HepG2 (cell line): Measurements from ENCODE around the gene CCDC91. TPM values are rescaled to one million over a fixed set of nuclear protein-coding genes. Genes with fewer than 3 reads are reported as not detected.

ENCODE experiments used
- ATAC-seq: fragments of 200-7000 bp; cut with Tn5 transposase; 3 replicates; pipeline ENCODE4 v1.9.1; 2020; ENCODE audit warnings: mild to moderate bottlenecking, moderate library complexity
- BruUV-seq: library from RNA; stranded (reverse); fragments of 400-500 nt; replicated peaks from 2 replicates; lab custom pipeline; 2021; lab: Mats Ljungman, UMichigan
- CTCF ChIA-PET: fragments of 300-600 bp; formaldehyde crosslinking; extraction: SDS; loops from one replicate; lab custom pipeline; 2021; ENCODE audit warnings: low total read pairs, inconsistent platforms, low intra/inter-chr PET ratio; lab: Yijun Ruan, JAX
- POLR2A ChIA-PET: fragments of 350-600 bp; sonication (Branson Sonifier 250); formaldehyde crosslinking; loops from one replicate; lab custom pipeline; 2020; ENCODE audit warnings: antibody characterized with exemption, inconsistent platforms; lab: Yijun Ruan, JAX
- DNase-seq: peaks from one replicate; pipeline ENCODE4 v3.0.0-alpha.2; 2015; ENCODE audit warnings: low spot score
- FAIRE-seq: peaks from 3 replicates; lab custom pipeline; 2011; peaks lifted over from hg19 to GRCh38; lab: Jason Lieb, UNC
- H2AFZ ChIP-seq: one replicate; pipeline ENCODE4 v1.6.1; 2011; ENCODE audit warnings: low read length, inconsistent platforms
- H3K27ac ChIP-seq: fragments of 300-600 bp; 3 replicates; pipeline ENCODE4 v1.8.0; 2011; ENCODE audit warnings: mixed run types, mild to moderate bottlenecking, mixed read lengths, low read length, inconsistent platforms; ENCODE audit not compliant: insufficient read depth; ENCODE audit errors: extremely low read length
- H3K27me3 ChIP-seq, 2 experiments: fragments of 200-600 bp in 1 of 2; 2 replicates in 1 of 2; 3 replicates in 1 of 2; pipeline versions ENCODE4 v1.6.0 to v1.8.0; 2011; ENCODE audit warnings: low read length in 2 of 2, mild to moderate bottlenecking in 2 of 2, moderate library complexity in 2 of 2, inconsistent platforms in 1 of 2; ENCODE audit not compliant: insufficient read depth in 2 of 2, control insufficient read depth in 1 of 2
- H3K36me3 ChIP-seq, 2 experiments: fragments of 200-600 bp in 1 of 2; replicated peaks in 1 of 2; 2 replicates in 1 of 2; 3 replicates in 1 of 2; pipeline versions ENCODE4 v1.5.1 to v1.8.0; 2011; ENCODE audit warnings: low read length in 2 of 2, inconsistent platforms in 1 of 2; ENCODE audit not compliant: insufficient read depth in 2 of 2, control insufficient read depth in 1 of 2
- H3K4me1 ChIP-seq: 2 replicates; pipeline ENCODE4 v1.5.1; 2012; ENCODE audit warnings: low read length, inconsistent platforms; ENCODE audit not compliant: insufficient read depth
- H3K4me2 ChIP-seq: 2 replicates; pipeline ENCODE4 v1.6.0; 2011; ENCODE audit warnings: low read depth, low read length, inconsistent platforms
- H3K4me3 ChIP-seq, 3 experiments: fragments of 200-600 bp in 1 of 3; sonication (generic), shearing (Covaris generic) in 1 of 3; replicated peaks in 1 of 3; 2 replicates each; pipeline ENCODE4 v1.5.1; 2011 to 2016; ENCODE audit warnings: low read length in 3 of 3, inconsistent platforms in 2 of 3, low read depth in 2 of 3, mild to moderate bottlenecking in 2 of 3, control low read depth in 1 of 3, mixed read lengths in 1 of 3; ENCODE audit not compliant: insufficient read depth in 1 of 3
- H3K79me2 ChIP-seq: one replicate; pipeline ENCODE4 v1.6.1; 2011; ENCODE audit warnings: low read length, inconsistent platforms; ENCODE audit not compliant: insufficient read depth
- H3K9ac ChIP-seq: 2 replicates; pipeline ENCODE4 v1.6.0; 2011; ENCODE audit warnings: mild to moderate bottlenecking, low read depth, low read length, inconsistent platforms; ENCODE audit not compliant: insufficient read depth
- H3K9me3 ChIP-seq: 2 replicates; pipeline ENCODE4 v1.5.1; 2012; ENCODE audit warnings: mild to moderate bottlenecking, low read length
- H4K20me1 ChIP-seq: 2 replicates; pipeline ENCODE4 v1.6.0; 2011; ENCODE audit warnings: inconsistent platforms, mild to moderate bottlenecking, low read length, moderate library complexity; ENCODE audit not compliant: insufficient read depth
- EEA1 ChIP-seq: sonication (generic); formaldehyde crosslinking; IDR thresholded peaks from 2 replicates; pipeline ENCODE4 v1.5.1; 2020; ENCODE audit warnings: mild to moderate bottlenecking, missing genetic modification reagents, borderline replicate concordance
- POLR2A ChIP-seq, 2 experiments: IDR thresholded peaks; 2 replicates each; pipeline ENCODE4 v1.6.1; 2011; ENCODE audit warnings: low read depth in 2 of 2, low read length in 2 of 2, mild to moderate bottlenecking in 1 of 2, moderate library complexity in 1 of 2; ENCODE audit not compliant: insufficient read depth in 1 of 2
- PPARG ChIP-seq: conservative IDR thresholded peaks from 2 replicates; pipeline ENCODE4 v1.6.1; 2016; ENCODE audit warnings: missing biosample characterization, missing genetic modification reagents
- PREB ChIP-seq: sonication (generic); formaldehyde crosslinking; IDR thresholded peaks from 2 replicates; pipeline ENCODE4 v1.4.0; 2020; ENCODE audit warnings: missing genetic modification reagents
- RFXANK ChIP-seq: IDR thresholded peaks from 2 replicates; pipeline ENCODE4 v1.6.1; 2016
- USF2 ChIP-seq, 2 experiments: sonication (generic) in 1 of 2; formaldehyde crosslinking in 1 of 2; IDR thresholded peaks; 2 replicates each; pipeline versions ENCODE4 v1.5.1 to v1.6.1; 2011 to 2020; ENCODE audit warnings: borderline replicate concordance in 1 of 2, low read depth in 1 of 2, low read length in 1 of 2, mild to moderate bottlenecking in 1 of 2, missing genetic modification reagents in 1 of 2, moderate library complexity in 1 of 2
- ZNF317 ChIP-seq: sonication (generic); formaldehyde crosslinking; IDR thresholded peaks from 2 replicates; pipeline ENCODE4 v1.5.0; 2020; ENCODE audit warnings: mild to moderate bottlenecking, missing genetic modification reagents
- ZNF879 ChIP-seq: sonication (generic); formaldehyde crosslinking; IDR thresholded peaks from 2 replicates; pipeline ENCODE4 v1.8.1; 2023; ENCODE audit warnings: missing genetic modification reagents
- WGBS: methylation state at CpG from one replicate; pipeline ENCODE4 v1.1.6; 2017; ENCODE audit warnings: low lambda C conversion rate; 5-methylcytosine and 5-hydroxymethylcytosine counted together
- in situ Hi-C: cut with HindIII; loops from 2 replicates; pipeline ENCODE4 v1.10.0; 2017; ENCODE audit warnings: low pct_unique_long_range_greater_than_20kb; ENCODE audit not compliant: extremely low pct_ligation_motif_present
- intact Hi-C: fragments of 100-400 bp; cut with micrococcal nuclease; formaldehyde crosslinking; loops from one replicate; pipeline ENCODE4 v1.10.0; 2022; ENCODE audit not compliant: unreplicated experiment
- polyA plus RNA-seq, 8 experiments: library from polyadenylated mRNA; depleted of rRNA in 3 of 8; stranded (reverse) in 7 of 8; unstranded in 1 of 8; fragments of >200 nt; fragmentation: Illumina TruSeq in 4 of 8; extraction: Trizol in 4 of 8; gene quantifications; 2 replicates each; pipeline versions ENCODE4 v1.2.1 to v1.2.3, GENCODE V29; 2011 to 2016; ENCODE audit warnings: low read depth in 4 of 8, missing spikeins in 1 of 8, mixed read lengths in 1 of 8; ENCODE audit not compliant: insufficient read depth in 1 of 8
- total RNA-seq, 5 experiments: library from RNA; depleted of rRNA; stranded (reverse); fragments of >200 nt; fragmentation: Illumina TruSeq; extraction: Trizol; gene quantifications; 2 replicates each; pipeline ENCODE4 v1.2.3, GENCODE V29; 2016; ENCODE audit warnings: low read depth in 1 of 5

Gene CCDC91
- total and polyA plus RNA-seq, 2 of the 13 experiments (the other 11 are each of a cell fraction or from before 2014, with no cell fraction given) = 9.8 to 15.8 TPM

GRCh38 chr12:28258998-28259397 is 68.7 kb downstream of the CCDC91 start:
- ATAC-seq = no peak
- no peak overlapping the region for H3K9ac ChIP-seq
- CTCF ChIA-PET = no interaction called here
- POLR2A ChIA-PET = no interaction called here
- DNase-seq = no peak
- 100% methylated on average over 1 of the region's 1 CpG for WGBS
- no peak for TF ChIP-seq USF2 (IDR thresholded peaks at IDR 0.05; ENCODE audit: low read depth, low read length)
- no peak for TF ChIP-seq USF2 (CRISPR knock-in tag; IDR thresholded peaks at IDR 0.05; ENCODE audit: borderline replicate concordance)
- no peak for TF ChIP-seq RFXANK
- TF ChIP-seq PREB (CRISPR knock-in tag) = no peak
- no peak for TF ChIP-seq ZNF317 (CRISPR knock-in tag)
- TF ChIP-seq ZNF879 (CRISPR knock-in tag) = no peak
- TF ChIP-seq POLR2A (IDR thresholded peaks at IDR 0.05; ENCODE audit: insufficient read depth in 1 of 2, low read depth in 2 of 2, low read length in 2 of 2) = no peak
- TF ChIP-seq EEA1 (CRISPR knock-in tag) = no peak
- TF ChIP-seq PPARG (CRISPR knock-in tag) = no peak
- TF ChIP-seq, all 625 proteins: peak for 0
- Histone ChIP-seq H3K27ac (no peak overlapping the region), H3K4me3 (no peak overlapping the region), H3K79me2 (no peaks in the 10 kb centered on the region), H3K4me1 (no peaks in the 10 kb centered on the region), H3K36me3 (0 out of 5 replicates have a peak, but pooled peaks cover 0 to 4% of the 10 kb centered on the region in 2 experiments), H2AFZ (no peak overlapping the region), H3K27me3 (no peaks in the 10 kb centered on the region), H3K4me2 (no peak overlapping the region), H3K9me3 (no peaks in the 10 kb centered on the region), H4K20me1 (no peaks in the 10 kb centered on the region)
- intact Hi-C loops (no loop called here), in situ Hi-C loops (no loop called here)
- FAIRE-seq = no peak
- BruUV-seq = no TSS peak
